H4 (cell line): ENCODE measurements around the gene FKRP. TPM values are rescaled to one million over a fixed set of nuclear protein-coding genes. Genes with fewer than 3 reads are reported as not detected.
"Not testable (repeated sequence)": the region's sequence is repeated elsewhere in the genome, so short reads cannot be mapped to it uniquely, and the experiment has no call there.

Source experiments
- DNase-seq: peaks from one replicate; pipeline ENCODE4 v3.0.0-alpha.2; 2015; ENCODE audit warnings: low spot score
- total RNA-seq: library from RNA; depleted of rRNA; stranded (reverse); fragments of >200 nt; shearing (Covaris generic); gene quantifications from 2 replicates; pipeline ENCODE4 v1.2.3, GENCODE V29; 2014; rRNA removed

FKRP gene
- total RNA-seq, 1 experiment from 2014 or later: 16.2 TPM

DNA sequence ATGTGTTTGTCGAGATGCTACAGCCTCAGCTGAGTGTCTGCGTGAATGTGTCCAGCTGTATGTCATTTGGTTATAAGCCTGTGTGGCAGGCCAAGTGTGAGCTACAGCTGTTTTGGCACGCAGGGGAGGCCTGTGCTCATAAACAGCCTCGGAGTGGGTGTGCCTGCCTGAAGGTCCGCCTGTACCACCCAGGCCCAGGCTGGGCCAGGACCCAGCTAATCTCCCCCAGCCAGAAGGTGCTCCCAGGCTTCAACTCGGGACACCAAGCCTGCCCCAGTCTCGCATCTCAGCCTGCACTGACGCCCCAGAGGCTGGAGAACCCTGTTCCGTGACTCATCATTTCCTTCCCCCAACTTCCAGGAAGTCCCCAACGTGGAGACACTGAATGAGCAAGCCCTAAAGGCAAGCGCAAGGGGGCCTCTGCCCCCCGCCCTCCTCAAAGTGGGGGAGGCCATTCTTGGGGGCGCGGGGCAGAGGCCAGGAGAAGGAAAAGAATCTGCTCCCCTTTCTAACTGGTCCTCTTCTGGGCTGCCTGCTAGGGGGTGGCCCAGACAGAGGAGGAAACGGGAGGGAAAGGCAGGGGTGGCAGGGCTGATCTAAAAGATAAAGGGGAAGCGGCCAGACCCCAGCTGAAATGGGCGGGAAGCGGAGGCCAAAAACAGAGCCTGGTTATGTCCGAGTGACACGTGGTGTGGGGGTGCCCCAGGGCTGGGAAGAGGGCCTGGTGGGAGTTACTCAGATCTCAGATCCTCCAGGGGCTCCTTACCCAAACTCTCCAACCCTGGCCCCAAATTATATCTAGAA, 40.6 kb downstream of the FKRP start:
- DNase-seq: peak; percentile 88

DNA sequence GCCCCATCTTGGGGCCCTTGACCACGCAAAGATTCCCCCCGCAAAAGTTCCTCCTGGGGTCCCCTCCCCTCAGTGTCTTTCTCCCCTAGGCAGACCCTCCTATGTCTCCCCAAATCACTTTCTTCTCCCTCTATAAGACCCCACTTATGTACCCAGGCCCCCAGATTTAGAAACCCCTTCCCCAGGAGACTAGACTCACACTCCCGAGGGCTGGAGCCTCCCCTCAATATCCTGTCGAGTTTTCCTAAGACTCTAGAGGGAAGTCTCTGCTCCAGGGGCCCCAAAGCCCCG, 41.1 kb downstream of the FKRP start:
- no peak for DNase-seq

DNA sequence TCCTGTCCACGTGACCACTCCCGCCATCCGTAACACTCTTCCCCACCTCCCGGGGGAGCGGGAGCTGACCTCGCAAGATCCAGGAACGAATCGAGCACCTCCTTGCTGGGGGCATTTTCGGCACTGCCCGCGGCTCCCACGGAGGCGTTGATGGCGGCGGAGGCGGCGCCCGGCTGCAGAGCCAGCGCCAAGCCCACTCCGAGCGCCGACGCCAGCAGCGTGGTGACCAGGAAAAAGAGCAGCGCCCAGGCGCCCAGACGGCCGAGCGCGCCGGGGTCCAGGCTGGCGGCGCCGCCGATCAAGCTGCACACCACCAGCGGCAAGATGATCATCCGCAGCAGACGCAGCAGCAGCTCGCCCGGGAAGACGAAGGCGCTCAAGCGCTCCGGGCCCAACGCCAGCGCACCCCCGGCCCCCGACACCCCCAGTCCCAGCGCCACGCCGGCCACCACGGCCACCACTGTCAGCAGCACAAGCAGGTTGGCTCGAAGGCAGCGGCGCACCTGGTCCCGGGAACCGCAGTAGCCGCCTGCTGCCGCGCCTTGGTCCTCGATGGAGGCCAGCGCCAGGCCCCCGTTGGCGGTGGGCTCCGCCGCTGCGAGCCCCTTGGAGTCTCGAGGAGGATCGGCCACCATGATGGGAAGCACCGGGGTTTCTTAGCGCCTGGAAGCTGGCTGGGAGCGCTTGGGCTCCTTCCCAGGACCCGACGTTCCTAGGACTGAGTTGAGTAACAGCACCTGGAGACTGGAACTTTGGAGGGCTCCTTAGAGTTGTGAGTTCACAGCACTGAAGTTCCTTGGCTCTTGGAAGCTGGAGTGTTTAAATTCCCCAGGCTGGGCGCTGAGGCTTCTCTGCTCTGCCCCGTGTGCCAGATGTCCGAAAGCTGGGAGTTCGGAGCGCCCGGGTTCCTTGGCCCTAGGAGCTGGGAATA, 41.7 kb downstream of the FKRP start:
- DNase-seq: peak; percentile 71

DNA sequence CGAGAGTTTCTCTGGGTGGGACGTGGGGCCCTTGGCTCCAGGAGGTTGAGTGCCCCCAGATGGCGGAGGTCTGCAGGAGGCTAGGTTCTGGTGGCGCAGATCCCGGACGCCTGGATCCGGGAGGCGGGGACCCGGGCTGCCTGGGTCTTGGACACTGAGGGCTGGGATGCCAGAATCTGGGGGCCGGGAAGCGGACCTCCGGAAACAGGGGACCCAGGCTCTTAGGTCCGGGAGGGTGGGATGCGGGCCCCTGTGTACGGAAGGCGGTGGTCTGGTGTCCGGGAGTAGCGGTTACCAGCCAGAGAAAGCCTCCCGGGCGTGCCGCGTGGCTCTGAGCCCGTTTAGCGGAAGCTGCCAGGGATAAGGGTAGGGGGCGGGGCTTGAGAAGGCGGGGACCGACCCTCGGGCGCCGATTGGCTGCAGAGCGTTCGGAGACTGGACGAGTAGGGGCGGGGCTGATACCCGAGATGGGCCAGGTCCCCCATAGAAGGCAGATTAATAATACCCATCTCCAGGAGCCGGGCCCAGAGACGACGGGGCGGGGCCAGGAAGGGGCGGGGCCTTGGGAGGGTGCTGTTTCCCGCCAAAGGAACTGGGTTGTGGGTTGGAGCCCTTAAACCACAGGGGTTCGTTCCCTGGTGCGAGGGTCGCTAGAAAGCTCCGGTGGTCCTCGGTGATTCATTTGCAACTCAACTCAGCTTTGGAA, 42.6 kb downstream of the FKRP start, which contains the start of gene SLC1A5:
Gene SLC1A5, minus strand, starts transcription at position 333 of the 706 bp plus-strand sequence. CDS start 629 bp downstream, outside the sequence.
- peak; percentile 98 for DNase-seq

DNA sequence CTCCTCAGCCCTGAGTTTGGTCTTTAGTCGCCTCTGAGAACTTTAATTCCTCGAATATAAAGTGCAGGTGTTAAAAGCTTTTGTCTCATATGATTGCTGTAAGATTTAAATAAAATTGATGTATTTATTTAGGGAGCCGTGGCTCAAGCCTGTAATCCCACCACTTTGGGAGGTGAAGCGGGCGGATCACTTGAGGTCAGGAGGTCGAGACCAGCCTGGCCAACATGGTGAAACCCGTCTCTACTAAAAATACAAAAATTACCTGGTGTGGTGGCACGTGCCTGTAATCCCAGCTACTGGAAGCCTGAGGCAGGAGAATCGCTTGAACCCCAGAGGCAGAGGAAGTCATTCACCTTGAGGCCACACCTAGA, 43.1 kb downstream of the FKRP start:
- DNase-seq: no peak

DNA sequence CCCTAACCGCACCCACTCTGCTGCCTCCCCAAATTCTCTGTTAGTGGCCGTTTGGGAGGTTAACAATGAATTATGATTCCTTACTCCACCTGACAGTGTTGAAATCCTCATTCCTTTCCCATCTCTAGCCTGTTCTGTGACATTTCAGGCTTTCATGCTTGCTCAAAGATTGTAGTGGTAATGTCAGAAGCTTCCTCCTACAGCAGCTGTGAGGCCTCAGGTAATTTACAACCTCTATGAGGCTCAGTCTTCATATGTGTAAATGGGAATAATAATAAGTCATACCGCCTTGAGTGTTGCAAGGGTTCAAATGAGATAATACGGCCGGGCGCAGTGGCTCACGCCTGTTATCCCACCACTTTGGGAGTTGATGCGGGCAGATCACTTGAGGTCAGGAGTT, 43.5 kb downstream of the FKRP start:
- no peak for DNase-seq

DNA sequence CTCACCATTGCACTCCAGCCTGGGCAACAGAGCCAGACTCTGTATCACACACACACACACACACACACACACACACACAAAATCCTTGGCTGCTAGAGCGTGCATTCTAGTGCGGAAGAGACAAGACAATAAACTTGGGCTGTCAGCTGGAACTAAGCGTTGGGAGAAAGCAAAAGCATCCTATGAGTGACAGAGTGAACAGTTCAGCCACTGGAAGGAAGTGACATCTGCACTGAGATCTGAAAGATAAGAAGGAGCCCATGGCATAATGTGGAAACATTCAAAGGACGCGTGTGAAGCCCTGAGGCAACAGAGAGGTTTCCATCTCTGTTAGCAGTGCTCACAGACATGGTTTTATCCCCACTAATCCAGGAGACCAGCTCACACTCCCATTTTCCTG, 46.1 kb downstream of the FKRP start:
- no peak for DNase-seq

DNA sequence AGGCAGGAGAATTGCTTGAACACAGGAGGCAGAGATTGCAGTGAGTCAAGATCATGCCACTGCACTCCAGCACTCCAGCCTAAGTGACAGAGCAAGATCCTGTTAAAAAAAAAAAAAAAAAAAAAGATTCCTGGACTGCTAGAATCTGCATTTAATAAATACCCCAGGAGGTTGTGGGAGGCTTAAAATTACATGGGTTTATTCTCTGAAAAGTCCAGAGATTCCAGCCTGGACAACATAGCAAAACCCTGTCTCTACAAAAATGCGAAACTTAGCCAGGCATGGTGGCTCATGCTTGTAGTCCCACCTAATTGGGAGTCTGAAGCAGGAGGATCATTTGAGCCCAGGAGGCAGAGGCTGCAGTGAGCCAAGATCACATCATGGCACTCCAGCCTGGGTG, 52.0 kb downstream of the FKRP start:
- no peak for DNase-seq

DNA sequence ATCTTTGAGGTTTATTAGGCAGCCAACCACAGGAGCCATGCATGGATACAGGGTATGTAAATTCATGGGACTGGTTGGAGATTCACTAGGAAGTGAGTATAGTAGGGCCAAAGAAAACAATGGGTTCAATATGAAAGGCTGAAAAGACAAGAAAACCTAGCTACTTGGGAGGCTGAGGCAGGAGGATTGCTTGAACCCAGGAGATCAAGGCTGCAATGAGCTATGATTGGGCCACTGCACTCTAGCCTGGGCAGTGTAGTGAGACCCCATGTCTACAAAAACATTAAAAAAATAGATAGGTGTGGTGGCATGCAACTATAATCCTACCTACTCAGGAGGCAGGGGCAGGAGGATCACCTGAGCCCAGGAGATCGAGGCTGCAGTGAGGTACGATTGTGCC, 52.9 kb downstream of the FKRP start:
- DNase-seq: no peak

DNA sequence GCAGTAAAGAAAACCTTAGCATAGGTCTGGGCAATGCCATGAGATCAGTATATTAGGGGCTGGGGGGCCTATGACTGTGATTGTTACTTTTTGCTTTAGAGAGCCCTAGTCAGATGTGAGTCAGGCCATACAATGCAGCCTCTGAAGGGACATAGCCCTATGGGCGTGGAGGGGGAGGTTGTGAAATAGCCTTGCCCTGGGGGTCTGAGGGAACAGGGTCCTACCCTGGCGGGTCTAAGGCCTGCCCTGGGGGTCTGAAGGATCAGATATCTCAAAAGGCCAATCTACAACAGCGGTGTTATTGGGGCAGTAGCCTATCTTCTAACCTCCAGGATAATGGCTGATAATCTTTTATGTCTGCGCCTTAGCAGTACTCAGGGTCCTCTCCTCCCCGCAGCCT, 56.3 kb downstream of the FKRP start:
- DNase-seq: no peak

DNA sequence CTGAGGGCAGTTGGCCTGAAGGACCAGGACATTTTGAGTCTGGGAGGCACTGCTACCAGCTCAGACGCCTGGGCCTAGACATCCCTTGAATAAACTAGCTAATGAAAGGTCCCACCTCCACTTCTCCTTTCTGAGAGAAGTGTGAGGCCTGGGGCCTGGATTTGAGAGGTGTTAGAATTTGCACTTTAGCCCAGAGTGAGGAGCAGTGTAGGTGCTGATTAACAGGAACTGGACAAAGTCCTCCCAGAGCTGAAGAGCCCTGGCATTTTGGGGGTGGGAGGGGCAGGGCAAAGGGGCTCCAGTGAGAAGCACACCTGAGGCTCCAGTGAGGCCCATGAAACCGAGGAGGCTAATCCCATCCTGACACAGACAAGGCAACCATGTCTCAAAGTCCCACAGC, 57.7 kb downstream of the FKRP start:
- no peak for DNase-seq

DNA sequence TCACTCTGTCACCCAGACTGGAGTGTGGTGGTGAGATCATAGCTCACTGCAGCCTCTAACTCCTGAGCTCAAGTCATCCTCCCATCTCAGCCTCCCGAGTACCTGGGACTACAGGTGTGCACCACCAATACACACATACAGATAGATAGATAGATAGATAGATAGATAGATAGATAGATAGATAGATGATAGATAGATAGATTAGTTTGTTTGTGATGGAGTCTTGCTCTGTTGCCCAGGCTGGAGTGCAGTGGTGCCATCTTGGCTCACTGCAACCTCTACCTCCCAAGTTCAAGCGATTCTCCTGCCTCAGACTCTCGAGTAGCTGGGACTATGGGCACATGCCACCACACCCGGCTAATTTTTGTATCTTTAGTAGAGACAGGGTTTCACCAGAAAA, 58.6 kb downstream of the FKRP start:
- not testable (repeated sequence) for DNase-seq

DNA sequence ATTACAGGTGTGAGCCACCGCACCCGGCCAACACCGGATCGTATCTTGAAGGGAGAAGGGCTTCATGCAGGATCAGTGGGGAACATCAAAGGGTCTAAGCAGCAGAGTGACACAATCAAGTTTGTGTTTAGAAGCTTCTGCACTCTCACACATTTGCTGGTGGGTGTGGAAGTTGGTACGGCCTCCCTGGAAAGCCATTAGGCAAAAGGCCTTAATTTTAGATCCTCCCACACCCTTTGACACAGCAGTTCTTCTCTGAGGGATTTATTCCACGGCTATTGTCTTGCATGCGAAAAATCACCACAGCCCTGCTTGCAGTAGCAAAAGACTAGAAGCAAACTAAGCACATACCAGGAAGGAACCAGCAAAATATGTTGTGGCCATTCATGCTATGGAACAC, 60.8 kb downstream of the FKRP start:
- no peak for DNase-seq

Other genes starting within 250 kb of the FKRP start
- gene CALM3, start 144.7 kb upstream of the FKRP start, total RNA-seq: 166 TPM in 2 replicates
- 0.06 and 0.08 TPM in 2 replicates for gene PTGIR, start 121.0 kb upstream of the FKRP start, total RNA-seq
- not detected in 2 replicates for gene GNG8, start 109.9 kb upstream of the FKRP start, total RNA-seq
- 0.56 and 0.78 TPM in 2 replicates for gene DACT3, start 84.9 kb upstream of the FKRP start, total RNA-seq
- gene PRKD2, start 28.9 kb upstream of the FKRP start, total RNA-seq: 14.3 and 18.0 TPM in 2 replicates
- 29.9 and 33.5 TPM in 2 replicates for gene STRN4, start 393 bp downstream of the FKRP start, total RNA-seq
- gene SLC1A5, start 42.5 kb downstream of the FKRP start, total RNA-seq: 159 and 163 TPM in 2 replicates
- gene AP2S1, start 104.8 kb downstream of the FKRP start, total RNA-seq: 363 and 394 TPM in 2 replicates
- 24.0 and 27.1 TPM in 2 replicates for gene ARHGAP35, start 114.9 kb downstream of the FKRP start, total RNA-seq